HG03469 (cell line): ENCODE results near the gene ELOVL1.

Experiments
- ATAC-seq: cut with Tn5 transposase; IDR thresholded peaks from one replicate; pipeline ENCODE4 v1.9.1; 2021; ENCODE audit warnings: mild to moderate bottlenecking, moderate library complexity, moderate number of reproducible peaks; ENCODE audit not compliant: unreplicated experiment

The ELOVL1 gene

DNA sequence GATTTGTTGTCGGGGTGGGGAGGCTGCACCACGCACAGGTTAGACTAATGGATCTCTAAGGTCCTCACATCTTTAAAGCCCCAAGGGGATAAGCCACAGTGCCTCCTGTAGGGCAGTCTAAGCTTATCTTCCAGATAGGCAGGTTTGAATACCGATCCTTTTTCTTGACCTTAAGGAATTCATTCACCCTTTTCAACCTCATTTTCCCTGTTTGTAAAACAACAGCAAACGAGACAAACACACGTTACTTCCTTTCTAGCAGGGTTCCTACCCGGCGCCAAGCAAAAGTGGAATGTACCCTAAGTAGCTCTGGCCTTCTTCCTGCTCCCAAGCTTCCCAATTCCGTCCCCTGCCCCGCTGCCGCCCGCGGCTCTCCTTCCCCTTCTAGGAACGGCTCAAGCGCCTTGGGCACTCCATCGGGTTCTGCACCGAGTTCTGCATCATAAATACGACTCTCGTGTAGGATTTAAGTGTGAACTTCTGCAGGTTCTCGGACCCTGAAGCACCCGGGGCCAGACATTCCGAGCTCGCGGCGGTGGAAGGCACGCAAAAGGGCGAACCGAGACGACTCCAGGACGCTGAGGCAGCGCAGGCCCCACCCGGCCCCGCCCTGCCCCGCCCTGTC, 9.6 kb downstream of the ELOVL1 start:
- ATAC-seq = no peak

DNA sequence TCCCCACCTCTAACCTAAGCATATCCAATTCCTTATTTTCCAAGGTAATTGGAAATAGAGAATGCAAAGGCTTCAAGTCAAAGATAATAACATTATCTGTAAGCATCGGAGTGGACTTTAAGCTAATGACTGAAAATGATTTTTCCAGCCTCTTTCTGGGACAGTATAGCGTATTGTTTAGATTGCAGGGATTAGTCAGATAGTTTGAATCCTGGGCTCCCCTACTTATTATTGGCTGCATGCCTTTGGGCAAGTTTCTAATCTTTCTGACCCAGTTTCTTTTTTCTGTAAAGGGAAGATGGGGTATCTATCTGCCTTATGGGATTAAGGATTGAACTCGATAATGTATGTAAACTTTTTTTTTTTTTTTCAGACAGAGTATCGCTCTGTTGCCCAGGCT, 10.6 kb downstream of the ELOVL1 start:
- ATAC-seq = no peak

DNA sequence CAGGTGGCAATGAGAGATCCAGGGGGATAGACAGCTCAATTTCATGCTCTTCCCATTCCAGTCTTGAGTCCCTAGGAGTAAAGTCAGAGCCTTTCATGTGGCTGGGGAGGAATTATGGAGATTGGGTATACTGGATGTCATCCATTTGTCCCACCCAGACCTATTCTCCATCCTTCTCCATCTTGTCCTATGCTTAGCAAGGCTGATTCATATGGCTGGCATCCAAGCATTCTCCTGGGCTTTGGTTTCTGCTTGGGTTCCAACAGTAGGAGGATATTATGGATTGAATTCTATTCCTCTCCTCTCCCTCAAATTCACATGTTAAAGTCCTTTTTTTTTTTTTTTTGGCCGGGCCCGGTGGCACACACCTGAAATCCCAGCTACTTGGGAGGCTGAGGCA, 12.9 kb downstream of the ELOVL1 start:
- ATAC-seq = no peak

DNA sequence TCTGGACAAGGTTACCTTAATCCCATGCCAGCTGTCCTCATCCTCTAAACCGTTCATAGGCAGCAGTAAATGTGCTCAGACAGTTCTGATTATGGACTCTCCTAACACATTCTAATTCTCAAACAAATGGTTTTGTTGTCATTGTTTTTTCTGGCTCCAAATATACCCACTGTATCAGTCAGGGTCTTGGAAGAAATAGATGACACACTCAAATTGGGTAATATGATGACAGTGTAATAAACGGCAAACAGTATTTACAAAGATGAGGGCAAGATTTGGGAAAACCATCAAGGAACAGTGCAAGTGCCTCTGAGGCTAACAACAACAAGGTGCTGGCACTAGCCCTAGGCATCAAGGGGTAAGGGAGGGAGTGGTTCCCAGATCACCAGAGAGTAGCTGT, 13.3 kb downstream of the ELOVL1 start:
- ATAC-seq = no peak

DNA sequence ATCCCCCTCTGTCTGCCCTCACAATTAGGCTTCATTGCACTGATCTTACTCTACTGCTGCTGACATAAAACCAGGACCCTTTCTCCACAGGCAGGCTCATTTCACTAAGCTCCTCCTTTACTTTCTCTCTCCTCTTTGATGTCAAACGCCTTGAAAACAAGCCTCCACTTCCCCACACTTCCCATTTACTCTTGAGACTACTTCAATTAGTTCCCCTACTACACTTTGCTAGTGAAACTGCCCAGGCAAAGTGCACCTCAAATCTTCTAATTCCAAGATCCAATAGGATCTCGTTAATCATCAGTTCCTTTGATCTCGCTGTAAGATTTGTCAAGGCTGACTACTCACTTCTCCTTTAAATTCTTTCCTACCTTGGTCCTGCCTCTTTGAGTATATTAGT, 14.9 kb downstream of the ELOVL1 start:
- no peak for ATAC-seq

DNA sequence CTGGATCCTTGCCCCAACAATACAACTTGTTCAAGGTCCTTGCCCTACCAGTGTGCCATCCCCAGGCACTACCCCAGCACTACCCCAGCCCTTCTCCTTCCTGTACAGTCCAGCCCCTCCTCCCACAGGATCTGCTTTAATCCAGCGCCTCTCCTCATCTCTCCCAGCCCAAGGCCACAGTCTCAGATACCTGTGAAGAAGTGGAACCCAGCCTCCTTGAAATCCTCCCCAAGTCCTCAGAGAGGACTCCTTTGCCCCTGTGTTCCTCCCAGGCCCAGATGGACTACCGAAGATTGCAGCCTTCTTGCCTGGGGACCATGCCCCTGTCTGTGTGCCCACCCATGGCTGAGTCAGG, 15.5 kb downstream of the ELOVL1 start:
- ATAC-seq = no peak

DNA sequence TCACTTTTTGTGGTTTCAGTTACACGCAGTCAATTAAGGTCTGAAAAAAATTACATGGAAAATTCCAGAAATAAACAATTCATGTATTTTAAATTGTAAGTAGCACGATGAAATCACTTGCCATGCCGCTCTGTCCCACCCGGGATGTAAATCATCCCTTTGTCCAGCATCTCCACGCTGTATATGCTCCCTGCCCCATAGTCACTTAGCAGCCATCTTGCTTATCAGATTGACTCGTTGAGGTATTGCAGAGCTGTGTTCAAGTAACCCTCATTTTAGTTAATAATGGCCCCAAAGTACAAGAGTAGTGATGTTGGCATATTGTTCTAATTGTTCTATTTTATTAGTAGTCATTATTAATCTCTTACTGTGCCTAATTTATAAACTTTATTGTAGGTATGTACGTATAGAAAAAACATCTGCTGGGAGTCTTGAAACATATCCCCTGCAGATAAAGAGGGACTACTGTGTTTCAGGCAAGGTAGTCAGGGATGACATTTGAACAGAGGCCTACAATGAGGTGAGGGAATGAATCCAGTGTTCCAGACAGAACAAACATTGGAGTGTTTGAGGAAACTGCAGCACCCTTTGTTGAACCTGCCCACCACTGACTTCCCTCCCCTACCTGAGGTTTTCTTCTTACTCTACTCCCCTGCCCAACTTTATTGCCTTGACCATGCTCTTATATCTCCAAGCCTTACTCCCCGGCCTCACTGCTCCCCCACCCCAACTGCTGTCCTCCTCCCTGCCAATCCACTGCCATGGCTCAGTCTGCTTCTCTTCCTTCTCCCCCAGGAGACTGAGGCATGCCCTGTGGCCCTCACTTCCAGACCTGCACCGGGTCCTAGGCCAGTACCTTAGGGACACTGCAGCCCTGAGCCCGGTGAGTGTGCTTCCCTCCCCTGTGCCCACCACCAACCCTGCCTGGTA, 16.1 kb downstream of the ELOVL1 start:
- no peak for ATAC-seq

DNA sequence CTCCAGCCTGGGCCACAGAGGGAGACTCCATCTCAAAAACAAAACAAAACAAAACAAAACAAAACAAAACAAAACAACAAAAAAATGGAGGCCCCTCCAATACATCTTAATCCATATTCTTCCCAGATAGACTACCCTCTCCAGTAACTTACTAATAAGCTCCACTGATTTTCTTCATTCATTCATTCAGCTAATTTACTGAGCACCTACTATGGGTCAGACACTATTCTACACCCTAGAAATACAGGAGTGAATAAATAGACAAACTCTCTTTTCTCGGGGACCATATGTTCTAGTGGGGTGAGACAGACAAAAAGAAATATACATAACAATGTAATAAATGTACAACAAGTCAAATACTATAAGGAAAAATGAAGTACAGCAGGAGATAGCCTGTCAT, 16.8 kb downstream of the ELOVL1 start:
- ATAC-seq = no peak

DNA sequence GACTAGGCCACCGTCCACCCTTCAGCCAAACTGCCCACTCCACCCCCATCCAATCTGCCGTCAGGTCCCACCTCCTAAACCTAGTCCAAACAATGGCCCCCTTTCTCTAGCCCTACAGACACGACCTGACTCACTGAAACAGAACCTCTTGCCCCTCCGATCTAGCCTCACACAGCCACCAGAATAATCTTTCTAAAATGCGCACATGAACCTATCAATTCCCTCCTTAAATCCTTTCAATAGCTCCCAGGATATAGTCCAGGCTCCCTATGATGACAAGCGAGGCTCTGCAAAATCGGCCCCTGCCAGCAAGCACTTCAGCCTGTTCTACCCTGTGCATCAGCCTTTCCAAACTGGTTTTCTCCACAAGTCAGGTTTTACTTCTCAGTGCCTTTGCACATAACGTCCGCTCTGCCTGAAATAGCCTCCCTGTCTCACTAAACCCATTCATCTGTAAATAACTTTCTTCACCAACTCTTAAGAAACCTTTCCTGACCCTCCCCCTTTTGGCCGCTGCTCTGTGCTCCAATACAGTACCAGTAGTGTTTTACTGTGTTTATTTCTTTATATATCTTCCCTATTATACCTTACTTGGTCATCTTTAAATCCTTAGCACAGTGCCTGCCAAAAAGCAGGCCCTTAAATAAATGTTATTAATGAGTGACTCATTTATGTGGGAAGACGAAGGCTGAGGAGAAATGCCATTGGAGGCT, 18.1 kb downstream of the ELOVL1 start:
- ATAC-seq = no peak

DNA sequence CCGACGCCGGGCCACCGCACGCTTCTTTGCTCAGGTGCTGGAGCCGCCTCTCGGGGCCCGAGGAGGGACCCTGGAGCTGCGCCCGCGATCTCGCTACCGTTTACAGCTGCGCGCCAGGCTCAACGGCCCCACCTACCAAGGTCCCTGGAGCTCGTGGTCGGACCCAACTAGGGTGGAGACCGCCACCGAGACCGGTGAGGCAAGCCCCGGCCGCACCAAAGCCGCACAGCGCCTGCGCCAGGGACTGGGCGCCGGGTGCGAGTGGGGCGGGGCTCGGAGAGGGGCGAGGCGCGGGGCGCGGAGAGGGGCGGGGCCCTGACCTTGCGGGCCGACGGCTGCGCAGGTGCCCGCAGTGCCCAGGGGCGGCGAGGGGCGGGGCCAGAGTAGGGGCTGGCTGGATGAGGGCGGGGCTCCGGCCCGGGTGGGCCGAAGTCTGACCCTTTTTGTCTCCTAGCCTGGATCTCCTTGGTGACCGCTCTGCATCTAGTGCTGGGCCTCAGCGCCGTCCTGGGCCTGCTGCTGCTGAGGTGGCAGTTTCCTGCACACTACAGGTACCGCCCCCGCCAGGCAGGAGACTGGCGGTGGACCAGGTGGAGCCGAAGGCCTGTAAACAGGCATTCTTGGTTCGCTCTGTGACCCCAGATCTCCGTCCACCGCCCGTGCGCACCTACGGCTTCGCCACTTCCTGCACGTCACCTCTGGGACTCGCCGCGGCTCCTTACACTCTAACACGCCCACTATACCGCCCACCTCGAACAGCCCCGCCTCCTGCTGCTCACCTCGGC, 18.8 kb downstream of the ELOVL1 start:
- no peak for ATAC-seq

DNA sequence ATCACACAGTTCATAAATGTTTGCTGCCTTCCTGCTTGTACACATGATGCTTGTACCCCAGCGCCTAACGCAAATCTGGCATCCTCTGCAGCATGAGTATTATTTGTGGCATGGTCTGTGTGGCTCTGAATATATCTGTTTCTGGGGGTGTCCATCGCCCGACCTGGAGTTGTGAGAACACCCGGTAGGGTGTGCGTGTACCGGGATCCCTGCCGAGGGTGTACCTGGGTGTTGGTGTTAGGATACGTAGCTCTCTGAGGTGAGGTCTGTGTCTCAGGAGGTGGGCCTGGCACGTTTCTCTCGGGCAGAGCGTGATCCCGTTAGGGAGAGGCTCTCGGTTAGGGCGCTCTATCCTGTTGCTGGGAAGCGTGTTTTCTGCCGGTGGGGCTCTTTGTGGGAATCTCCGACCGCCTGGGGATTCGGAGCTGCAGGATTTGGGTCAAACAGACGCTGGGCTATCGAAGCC, 19.4 kb downstream of the ELOVL1 start:
- no peak for ATAC-seq

DNA sequence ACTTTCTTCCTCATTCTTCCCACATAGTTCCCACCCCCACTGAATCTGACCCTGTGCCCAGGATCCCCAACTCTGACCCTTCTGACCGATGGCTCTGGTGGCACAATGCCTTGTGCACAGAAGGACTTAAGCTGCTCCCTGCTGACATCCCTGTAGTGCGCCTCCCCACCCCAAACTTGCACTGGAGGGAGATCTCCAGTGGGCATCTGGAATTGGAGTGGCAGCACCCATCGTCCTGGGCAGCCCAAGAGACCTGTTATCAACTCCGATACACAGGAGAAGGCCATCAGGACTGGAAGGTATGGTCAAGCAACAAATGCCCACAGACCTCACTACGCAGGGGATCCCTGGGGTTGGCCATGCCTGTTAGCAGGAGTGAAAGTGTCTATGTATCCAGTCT, 21.2 kb downstream of the ELOVL1 start:
- no peak for ATAC-seq

DNA sequence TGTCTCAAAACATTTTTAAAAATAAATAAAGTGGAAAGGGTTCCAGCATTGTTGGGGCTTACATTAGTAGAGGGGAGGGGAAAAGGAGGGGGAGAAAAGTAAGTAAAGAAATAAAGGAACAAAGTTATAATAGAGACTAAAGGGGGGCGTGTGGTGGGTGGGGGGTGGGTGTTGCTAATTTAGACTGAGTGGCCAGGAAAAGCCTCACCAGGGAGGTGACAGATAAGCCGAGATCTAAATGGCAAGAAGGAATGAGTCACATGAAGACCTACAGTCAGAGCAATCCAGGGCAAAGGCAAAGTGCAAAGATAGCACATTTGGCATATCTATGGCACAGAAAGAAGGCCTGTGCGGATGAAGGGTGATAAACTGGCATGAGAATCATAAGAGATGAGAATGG, 22.7 kb downstream of the ELOVL1 start:
- no peak for ATAC-seq

DNA sequence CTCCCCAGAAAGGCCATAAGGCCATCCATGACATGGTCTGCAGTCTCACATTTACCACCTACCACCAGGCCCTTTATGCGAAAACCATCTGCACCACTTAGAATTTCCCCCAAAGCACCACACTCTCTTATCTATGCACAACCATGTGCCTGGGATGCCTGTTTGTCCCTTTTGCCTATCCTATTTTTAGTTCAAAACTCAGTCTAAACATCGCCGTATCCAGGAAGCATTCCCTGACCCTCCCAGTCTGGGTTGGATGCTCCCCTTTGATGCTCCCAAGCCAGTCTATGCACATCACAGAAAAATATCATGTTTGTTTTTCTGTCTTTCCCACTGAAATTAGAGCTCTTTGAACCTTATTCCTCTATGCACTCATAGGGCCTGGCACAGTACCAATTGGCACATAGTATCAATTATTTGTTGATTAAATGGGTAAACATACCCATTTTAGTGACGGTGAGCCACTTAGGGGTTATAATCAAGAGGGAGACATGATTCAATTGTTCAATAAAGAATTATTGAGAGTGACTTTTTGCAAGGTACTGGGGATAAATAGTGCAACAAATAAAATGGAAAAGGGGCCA, 23.5 kb downstream of the ELOVL1 start:
- no peak for ATAC-seq

DNA sequence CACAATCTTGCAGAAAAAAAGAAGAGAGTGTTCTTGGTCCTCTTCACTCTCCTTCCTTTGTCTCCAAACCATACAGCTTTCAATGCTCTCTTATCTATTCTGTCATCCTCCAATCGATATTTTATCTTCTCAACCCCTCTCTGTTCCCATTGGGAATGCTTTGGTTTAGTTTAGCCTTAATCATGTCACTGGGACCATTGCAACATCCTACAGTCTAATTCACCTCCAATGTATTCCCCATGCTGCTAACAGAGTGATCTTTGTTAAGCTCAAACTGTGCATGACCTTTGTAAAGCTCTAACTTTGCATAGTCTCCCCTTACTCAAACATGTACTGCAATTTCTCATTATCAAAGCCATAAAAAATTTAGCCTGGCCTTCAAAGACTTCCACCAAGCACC, 27.3 kb downstream of the ELOVL1 start:
- no peak for ATAC-seq

DNA sequence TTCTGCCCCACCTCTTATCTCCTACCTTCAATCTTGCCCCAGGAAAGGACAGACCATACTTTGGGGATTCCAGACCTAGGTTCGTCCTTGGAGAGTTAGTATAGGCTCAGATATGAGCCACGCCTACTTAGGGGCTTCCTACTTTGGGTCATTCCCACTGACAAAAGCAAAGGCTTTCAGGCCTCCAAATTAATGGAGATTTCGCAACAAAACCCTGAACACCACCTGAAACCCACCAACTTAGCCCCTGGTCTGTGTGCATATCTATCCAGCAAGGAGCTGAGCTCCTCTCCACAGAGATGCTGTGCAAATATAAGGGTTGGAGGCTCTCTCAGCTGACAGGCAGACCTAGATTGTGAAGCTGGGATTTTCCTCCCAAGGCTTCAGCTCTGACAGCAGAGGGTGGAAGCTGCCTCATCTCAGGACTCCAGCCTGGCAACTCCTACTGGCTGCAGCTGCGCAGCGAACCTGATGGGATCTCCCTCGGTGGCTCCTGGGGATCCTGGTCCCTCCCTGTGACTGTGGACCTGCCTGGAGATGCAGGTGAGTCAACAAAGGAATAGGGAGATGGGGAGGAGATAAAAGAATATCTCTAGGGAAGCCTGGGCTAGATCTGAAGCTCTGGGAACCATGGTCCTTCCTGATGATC, 28.1 kb downstream of the ELOVL1 start:
- ATAC-seq = no peak

DNA sequence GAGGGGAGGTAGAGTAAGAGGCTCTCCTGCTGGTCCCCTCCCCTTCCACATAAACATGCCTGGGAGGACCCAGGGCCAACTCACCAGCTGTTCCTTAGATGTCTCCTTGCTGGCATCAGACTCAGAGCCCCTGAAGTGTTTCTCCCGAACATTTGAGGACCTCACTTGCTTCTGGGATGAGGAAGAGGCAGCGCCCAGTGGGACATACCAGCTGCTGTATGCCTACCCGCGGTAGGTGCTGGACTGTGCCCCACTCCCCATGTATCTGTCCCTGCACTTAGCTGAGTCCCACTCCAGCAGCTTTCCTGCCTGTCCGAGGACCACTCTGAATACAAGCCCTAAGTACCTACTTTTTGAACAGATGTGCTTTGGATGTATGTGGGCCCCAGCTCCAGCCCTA, 29.8 kb downstream of the ELOVL1 start:
- no peak for ATAC-seq

DNA sequence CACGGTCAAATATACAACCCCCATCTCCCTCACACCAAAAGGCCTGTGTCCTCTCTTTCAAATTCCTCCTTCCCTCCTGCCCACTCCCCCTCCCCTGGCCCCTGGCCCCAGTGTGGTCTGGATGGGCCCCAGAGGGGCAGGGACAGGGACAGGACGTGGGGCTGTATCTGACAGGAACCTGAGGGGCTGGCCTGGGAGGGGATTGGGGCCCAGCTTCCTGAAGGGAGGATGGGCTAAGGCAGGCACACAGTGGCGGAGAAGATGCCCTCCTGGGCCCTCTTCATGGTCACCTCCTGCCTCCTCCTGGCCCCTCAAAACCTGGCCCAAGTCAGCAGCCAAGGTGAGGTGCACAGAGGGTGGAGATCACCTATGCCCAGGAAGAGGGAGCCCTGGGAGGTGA, 30.2 kb downstream of the ELOVL1 start, which contains the start of gene MPL:
TSS of gene MPL (plus strand) at position 231 of the 400 bp plus-strand sequence. CDS start at position 262, 31 bp downstream.
- no peak for ATAC-seq

DNA sequence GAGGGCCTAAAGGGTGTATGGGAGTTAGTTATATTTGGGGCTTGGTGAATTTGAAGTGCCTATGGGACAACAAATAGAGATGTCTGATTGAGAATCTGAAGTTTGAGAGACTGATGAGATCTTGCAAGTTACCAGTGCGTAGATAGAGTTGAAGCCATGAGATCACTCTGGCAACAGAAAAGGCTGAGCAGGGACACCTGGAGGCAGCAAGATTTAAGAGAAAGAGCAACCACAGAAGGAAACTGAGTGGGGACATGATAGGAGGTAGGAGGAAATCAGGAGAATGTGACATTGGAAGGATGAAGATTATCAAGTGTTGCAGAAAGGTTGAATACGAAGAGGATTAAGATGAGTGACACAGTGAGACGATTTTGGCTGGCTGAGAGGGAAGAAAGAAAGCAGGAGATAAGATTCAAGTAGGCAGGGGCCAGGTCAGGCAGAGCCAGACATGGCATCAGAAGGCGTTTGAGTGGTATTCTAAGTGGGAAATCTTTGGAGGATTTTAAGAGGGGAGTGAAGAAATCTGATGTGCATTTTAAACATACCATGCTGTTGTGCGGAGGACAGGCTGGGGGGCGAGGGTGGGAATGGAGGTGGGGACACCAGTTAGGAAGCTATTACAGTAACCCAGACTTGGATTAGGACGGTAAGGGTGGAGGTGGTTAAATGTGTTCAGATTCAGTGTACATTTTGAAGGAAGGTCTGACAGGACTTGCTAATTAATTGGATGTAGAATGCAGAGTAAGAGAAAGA, 33.2 kb downstream of the ELOVL1 start:
- ATAC-seq = no peak
